Ovary (tissue), 9 donors: ENCODE data around the gene AAK1. TPM values are rescaled to one million over a fixed set of nuclear protein-coding genes. Genes with fewer than 3 reads are reported as not detected.
"Not testable (repeated sequence)": the region's sequence is repeated elsewhere in the genome, so short reads cannot be mapped to it uniquely, and the experiment has no call there.

Experiments used
- DNase-seq, 5 donors: peaks; one replicate each; pipeline ENCODE4 v3.0.0-alpha.2; 2019 to 2020
- H3K27ac ChIP-seq, 2 donors: fragments of 200-600 bp; one replicate each; pipeline versions ENCODE4 v1.5.1 to v1.8.0; 2019 to 2022
- H3K27me3 ChIP-seq: fragments of 200-600 bp; one replicate; pipeline ENCODE4 v1.8.0; 2022
- H3K36me3 ChIP-seq: fragments of 200-600 bp; sonication (generic); one replicate; pipeline ENCODE4 v1.5.1; 2019
- H3K4me1 ChIP-seq: one replicate; pipeline ENCODE4 v1.8.1; 2013; ENCODE audit warnings: mild to moderate bottlenecking, moderate library complexity; ENCODE audit not compliant: insufficient read depth
- H3K4me3 ChIP-seq: fragments of 200-600 bp; sonication (generic); one replicate; pipeline ENCODE4 v1.5.1; 2017
- H3K9me3 ChIP-seq, 2 donors: fragments of 200-600 bp in 1 of 2; sonication (generic) in 1 of 2; one replicate each; pipeline versions ENCODE4 v1.5.1 to v1.8.1; 2013 to 2019; ENCODE audit warnings: mild to moderate bottlenecking in 1 of 2, moderate library complexity in 1 of 2
- CTCF ChIP-seq, 3 donors: fragments of 450-650 bp in 2 of 3; fragments of 200-600 bp in 1 of 3; IDR thresholded peaks; one replicate each; pipeline versions ENCODE4 v1.5.1 to v1.8.0; 2016 to 2022; ENCODE audit warnings: antibody characterized with exemption in 3 of 3, mild to moderate bottlenecking in 1 of 3
- EP300 ChIP-seq: sonication (generic); formaldehyde crosslinking; IDR thresholded peaks from one replicate; pipeline ENCODE4 v1.6.1; 2017; ENCODE audit warnings: antibody characterized with exemption
- POLR2A ChIP-seq: fragments of 450-650 bp; IDR thresholded peaks from one replicate; pipeline ENCODE4 v1.6.1; 2017; ENCODE audit warnings: antibody characterized with exemption, mild to moderate bottlenecking, moderate library complexity
- WGBS, 3 donors: extraction: QIAGEN DNeasy Blood & Tissue Kit in 1 of 3; methylation state at CpG; one replicate each; pipeline versions ENCODE4 v1.1.5 to v1.1.7; 2013 to 2017; 5-methylcytosine and 5-hydroxymethylcytosine counted together
- intact Hi-C, 4 donors: fragments of 100-400 bp; cut with DNase I; formaldehyde crosslinking; loops; one replicate each; pipeline versions ENCODE4 v1.11.0 to v1.15.1; 2022 to 2023
- polyA plus RNA-seq, 2 donors: library from polyadenylated mRNA; stranded (reverse); fragments of 200-250 nt in 1 of 2; fragments of 350-450 nt in 1 of 2; fragmentation: Illumina TruSeq in 1 of 2; extraction: RNeasy Lipid Tissue Mini Kit (QIAGEN cat#74804) in 1 of 2; gene quantifications; one replicate each; pipeline ENCODE4 v1.2.3, GENCODE V29; 2013 to 2014
- total RNA-seq, 7 donors: library from RNA; depleted of rRNA in 2 of 7; stranded (reverse); fragments of >200 nt in 2 of 7; fragmentation: NEBNext Ultra II Directional in 3 of 7; extraction: Animal tissue kit (Norgen Biotek cat#: 25700) in 3 of 7; gene quantifications; one replicate each; pipeline versions ENCODE4 v1.1.0 to v1.2.4, GENCODE V29; 2016 to 2023
- donor health status: DM: no; HTN: no; CAD: no; lungs with moderate emphysema.
- donor health status: DM: no; HTN: no; CAD: no.
- donor health status: Bipolar disorder and iron deficiency.
- donor health status: DM: yes; HTN: yes; CAD: no.
- donor health status: DM: no; HTN: no; CAD: no.
- donor health status: DM: yes; HTN: yes; CAD: no.

AAK1 gene
- total and polyA plus RNA-seq, 9 donors, result 7.4 to 53.6 (median 34.3) TPM

- Histone ChIP-seq H3K4me3 (no peak overlapping the region), H3K4me1 (peaks cover 2% of the 10 kb centered on the region), H3K36me3 (no peaks in the 10 kb centered on the region), H3K9me3 (no peaks in the 10 kb centered on the region), H3K27ac (no peak overlapping the region), H3K27me3 (no peaks in the 10 kb centered on the region)
- intact Hi-C loops, result no loop called here
- TF ChIP-seq EP300, result no peak
- no peak for TF ChIP-seq POLR2A
- no peak for TF ChIP-seq CTCF (IDR thresholded peaks at IDR 0.05)
- DNase-seq, result no peak
- WGBS, 3 donors, result 97 to 99% (median 98%) methylated on average over 1 of the region's 1 CpG
Observed at GRCh38 chr2:69676146-69676545, 32.6 kb upstream of the AAK1 start.

GRCh38 chr2:69674316-69674670 is 30.8 kb upstream of the AAK1 start:
- intact Hi-C loops, result no loop called here
- Histone ChIP-seq H3K9me3 (no peaks in the 10 kb centered on the region), H3K27ac (no peak overlapping the region), H3K36me3 (no peaks in the 10 kb centered on the region), H3K4me3 (no peak overlapping the region), H3K4me1 (peaks cover 2% of the 10 kb centered on the region), H3K27me3 (no peaks in the 10 kb centered on the region)
- no peak for DNase-seq
- WGBS, 3 donors, result 70 to 74% (median 72%) methylated on average over 2 of the region's 2 CpGs
- no peak for TF ChIP-seq POLR2A
- TF ChIP-seq EP300, result no peak
- TF ChIP-seq CTCF (IDR thresholded peaks at IDR 0.05), result no peak

- H3K27ac ChIP-seq, H3K36me3 ChIP-seq, H3K4me3 ChIP-seq, H3K9me3 ChIP-seq, H3K27me3 ChIP-seq, H3K4me1 ChIP-seq, DNase-seq, intact Hi-C loops: not testable (repeated sequence)
- 96 to 99% (median 99%) methylated on average over 3 of the region's 3 CpGs for WGBS, 3 donors
Observed at GRCh38 chr2:69673098-69673497, 29.6 kb upstream of the AAK1 start.

- 75 to 83% (median 78%) methylated on average over 2 of the region's 2 CpGs for WGBS, 3 donors
- intact Hi-C loops, result no loop called here
Observed at GRCh38 chr2:69669666-69670065, 26.1 kb upstream of the AAK1 start.

GRCh38 chr2:69668598-69668997 is 25.1 kb upstream of the AAK1 start:
- Histone ChIP-seq H3K27ac (no peak overlapping the region), H3K9me3 (no peaks in the 10 kb centered on the region), H3K4me1 (no peaks in the 10 kb centered on the region), H3K4me3 (no peak overlapping the region), H3K27me3 (no peaks in the 10 kb centered on the region), H3K36me3 (no peaks in the 10 kb centered on the region)
- WGBS, 3 donors, result 90 to 93% (median 91%) methylated on average over 5 of the region's 5 CpGs
- DNase-seq, result no peak
- no peak for TF ChIP-seq POLR2A
- no peak for TF ChIP-seq CTCF (IDR thresholded peaks at IDR 0.05)
- TF ChIP-seq EP300, result no peak
- intact Hi-C loops, result no loop called here

More at GRCh38 chr2:69669666-69670065, 26.1 kb upstream of the AAK1 start:
- no peak overlapping the region for H3K4me3 ChIP-seq
- H3K27ac ChIP-seq, result no peak overlapping the region
- no peak for TF ChIP-seq POLR2A
- TF ChIP-seq CTCF (IDR thresholded peaks at IDR 0.05), result no peak
- no peak for TF ChIP-seq EP300
- no peaks in the 10 kb centered on the region for H3K27me3 ChIP-seq
- DNase-seq, result no peak
- no peaks in the 10 kb centered on the region for H3K36me3 ChIP-seq
- peaks cover 2% of the 10 kb centered on the region for H3K4me1 ChIP-seq
- no peaks in the 10 kb centered on the region for H3K9me3 ChIP-seq
